Measurements from ENCODE around the gene RUFY2. TPM values are rescaled to one million over a fixed set of nuclear protein-coding genes. Genes with fewer than 3 reads are reported as not detected.

RUFY2 gene
- total RNA-seq, 1 experiment from 2014 or later, result 30.5 TPM

- ChIA-PET CTCF (interaction anchor here (0.6 to 0.8 kb wide), 2 partner anchors 120 to 249 kb away, joined by 3 read pairs; no protein-coding TSS in a partner anchor), POLR2A (ENCODE audit: unreplicated experiment) (interaction anchor here (0.6 to 1.0 kb wide), 7 partner anchors 10 to 624 kb away, joined by 3 to 22 read pairs (median 5); partner anchors contain the start of gene DDX21)
- peak within 1 kb of the TSS; percentile 91 for H3K4me2 ChIP-seq
- TSS peak; percentile 62 for BruUV-seq (replicated peaks)
- H3K36me3 ChIP-seq (ENCODE audit: low read depth), result peaks cover 40% of the 10 kb centered on the region
- H4K20me1 ChIP-seq (ENCODE audit: insufficient read depth), result peaks cover 47% of the 10 kb centered on the region
- H3K79me2 ChIP-seq (ENCODE audit: low read depth), result peaks cover 69% of the 10 kb centered on the region
- H3K4me3 ChIP-seq, result peak within 1 kb of the TSS; percentile 78
- peak; percentile 64 to 73 for DNase-seq
- H3K9me3 ChIP-seq (ENCODE audit: insufficient read depth, low read depth), result no peaks in the 10 kb centered on the region
- H2AFZ ChIP-seq, result peak within 1 kb of the TSS; percentile 97
- H3F3A ChIP-seq (ENCODE audit: insufficient read depth, low read depth), result peaks cover 27% of the 10 kb centered on the region
- peaks cover 5% of the 10 kb centered on the region; the same call in 1 of the 2 replicates for H3K9me2 ChIP-seq (ENCODE audit: insufficient read depth)
- TF ChIP-seq, protein P1, sequence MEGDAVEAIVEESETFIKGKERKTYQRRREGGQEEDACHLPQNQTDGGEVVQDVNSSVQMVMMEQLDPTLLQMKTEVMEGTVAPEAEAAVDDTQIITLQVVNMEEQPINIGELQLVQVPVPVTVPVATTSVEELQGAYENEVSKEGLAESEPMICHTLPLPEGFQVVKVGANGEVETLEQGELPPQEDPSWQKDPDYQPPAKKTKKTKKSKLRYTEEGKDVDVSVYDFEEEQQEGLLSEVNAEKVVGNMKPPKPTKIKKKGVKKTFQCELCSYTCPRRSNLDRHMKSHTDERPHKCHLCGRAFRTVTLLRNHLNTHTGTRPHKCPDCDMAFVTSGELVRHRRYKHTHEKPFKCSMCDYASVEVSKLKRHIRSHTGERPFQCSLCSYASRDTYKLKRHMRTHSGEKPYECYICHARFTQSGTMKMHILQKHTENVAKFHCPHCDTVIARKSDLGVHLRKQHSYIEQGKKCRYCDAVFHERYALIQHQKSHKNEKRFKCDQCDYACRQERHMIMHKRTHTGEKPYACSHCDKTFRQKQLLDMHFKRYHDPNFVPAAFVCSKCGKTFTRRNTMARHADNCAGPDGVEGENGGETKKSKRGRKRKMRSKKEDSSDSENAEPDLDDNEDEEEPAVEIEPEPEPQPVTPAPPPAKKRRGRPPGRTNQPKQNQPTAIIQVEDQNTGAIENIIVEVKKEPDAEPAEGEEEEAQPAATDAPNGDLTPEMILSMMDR (conservative IDR thresholded peaks at IDR 0.05), result peak; percentile 46; the same call in 1 of the 2 replicates
- no peak for TF ChIP-seq EZH2 (IDR thresholded peaks at IDR 0.05; ENCODE audit: low read depth)
- H3K4me1 ChIP-seq (replicated peaks; ENCODE audit: insufficient read depth), result peaks cover 51% of the 10 kb centered on the region
- H3K27me3 ChIP-seq (ENCODE audit: insufficient read depth, low read depth), result no peaks in the 10 kb centered on the region
- peak within 1 kb of the TSS; percentile 91 for H3K27ac ChIP-seq
- intact Hi-C loops (cut with micrococcal nuclease; ENCODE audit: unreplicated experiment), result loop anchor here (2.0 to 10.0 kb wide), 2 partner anchors 478 to 568 kb away; partner anchors contain the start of gene DDX50
These were observed 74.6 kb downstream of the RUFY2 start, which contains the start of gene PBLD for GRCh38 chr10:68332259-68333057. PBLD (minus strand) TSS chr10:68332928; CDS start chr10:68306844, 26,084 bp downstream.

DNA sequence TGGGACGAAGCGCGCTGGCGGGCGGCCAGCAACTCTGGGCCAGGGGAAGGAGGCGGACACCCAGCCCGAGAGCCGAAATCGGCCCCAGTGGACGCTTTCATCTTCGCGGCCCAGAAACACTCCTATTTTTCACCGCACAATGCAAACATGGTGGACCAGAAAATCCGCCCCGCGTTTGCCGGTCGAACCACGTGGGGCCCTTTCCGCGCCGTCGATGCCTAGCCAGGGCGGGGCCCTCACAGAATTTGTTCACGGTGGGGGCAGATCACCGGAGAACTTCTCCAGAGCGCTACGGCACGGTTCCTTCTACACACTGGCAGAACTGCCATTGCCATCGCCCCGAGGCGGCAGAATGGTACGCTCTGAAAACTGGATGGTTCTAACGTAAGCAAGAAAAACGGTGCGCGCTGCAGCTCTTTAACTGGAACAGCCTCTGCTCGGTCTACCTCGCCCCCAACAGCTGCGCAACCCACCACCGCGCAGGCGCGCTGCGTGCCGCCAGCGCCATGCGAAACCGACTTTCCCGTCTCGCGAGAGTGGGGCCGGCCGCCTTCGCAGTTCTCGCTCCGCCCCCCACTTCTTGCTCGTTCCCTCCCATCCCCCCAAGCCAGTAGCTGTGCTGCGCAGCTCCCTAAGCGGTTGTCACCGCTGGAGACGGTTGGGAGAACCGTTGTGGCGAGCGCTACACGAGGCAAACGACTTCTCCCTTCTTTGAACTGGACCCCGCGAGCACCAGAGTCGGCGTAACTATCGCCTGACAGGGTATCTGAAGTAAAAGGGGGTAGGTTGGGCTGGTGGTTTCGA, 75.4 kb downstream of the RUFY2 start, which contains the start of gene HNRNPH3:
Gene HNRNPH3, plus strand, starts transcription at position 610 of the 804 bp plus-strand sequence. CDS start 5,158 bp downstream, outside the sequence.
- peak; percentile 93 to 99 for DNase-seq
- CTCF ChIA-PET, result interaction anchor here (0.6 to 0.8 kb wide), 2 partner anchors 119 to 249 kb away, joined by 3 read pairs; no protein-coding TSS in a partner anchor
- intact Hi-C loops (cut with micrococcal nuclease; ENCODE audit: unreplicated experiment), result loop anchor here (2.0 to 10.0 kb wide), 2 partner anchors 477 to 569 kb away; partner anchors contain the start of gene DDX50
- H3K4me3 ChIP-seq, result peak within 1 kb of the TSS; percentile 78
- peaks cover 32% of the 10 kb centered on the region for H3K36me3 ChIP-seq (ENCODE audit: low read depth)
- peaks cover 39% of the 10 kb centered on the region for H4K20me1 ChIP-seq (ENCODE audit: insufficient read depth)
- BruUV-seq (replicated peaks), result no TSS peak
- peak within 1 kb of the TSS; percentile 97 for H2AFZ ChIP-seq
- peaks cover 5% of the 10 kb centered on the region; the same call in 1 of the 2 replicates for H3K9me2 ChIP-seq (ENCODE audit: insufficient read depth)
- H3K27ac ChIP-seq, result peak within 1 kb of the TSS; percentile 91
- POLR2A ChIA-PET (ENCODE audit: unreplicated experiment), result interaction anchor here (0.5 to 1.0 kb wide), 13 partner anchors 9 to 1496 kb away, joined by 3 to 30 read pairs (median 6); partner anchors contain the start of gene DDX21
- TF ChIP-seq EZH2 (IDR thresholded peaks at IDR 0.05; ENCODE audit: low read depth), result no peak
- TF ChIP-seq, protein P1 (conservative IDR thresholded peaks at IDR 0.05), result no peak
- H3K4me1 ChIP-seq (replicated peaks; ENCODE audit: insufficient read depth), result peaks cover 47% of the 10 kb centered on the region
- H3K4me2 ChIP-seq, result peak within 1 kb of the TSS; percentile 91
- peaks cover 26% of the 10 kb centered on the region for H3F3A ChIP-seq (ENCODE audit: insufficient read depth, low read depth)
- peaks cover 61% of the 10 kb centered on the region for H3K79me2 ChIP-seq (ENCODE audit: low read depth)
- H3K27me3 ChIP-seq (ENCODE audit: insufficient read depth, low read depth), result no peaks in the 10 kb centered on the region
- H3K9me3 ChIP-seq (ENCODE audit: insufficient read depth, low read depth), result no peaks in the 10 kb centered on the region

Measured in PC-9 (cell line).